Cardiac fibroblast (primary cell): ENCODE data around the gene DNAH9.

Experiments used
- DNase-seq, 2 donors: peaks; one replicate each; pipeline versions ENCODE4 v3.0.0 to v3.0.0-alpha.2; 2010; ENCODE audit warnings: low read depth in 2 of 2
- H3K4me3 ChIP-seq, 2 donors: replicated peaks in 1 of 2; 1 replicate in 1 of 2; 2 replicates in 1 of 2; pipeline ENCODE4 v1.5.1; 2011; ENCODE audit warnings: low read depth in 2 of 2, low read length in 2 of 2, mild to moderate bottlenecking in 2 of 2, moderate library complexity in 1 of 2
- TF ChIP-seq, protein P1 (sequence below): IDR thresholded peaks from one replicate; pipeline ENCODE4 v1.5.1; 2011; ENCODE audit warnings: low read depth, mild to moderate bottlenecking, low read length, inconsistent platforms

DNAH9 gene

DNA sequence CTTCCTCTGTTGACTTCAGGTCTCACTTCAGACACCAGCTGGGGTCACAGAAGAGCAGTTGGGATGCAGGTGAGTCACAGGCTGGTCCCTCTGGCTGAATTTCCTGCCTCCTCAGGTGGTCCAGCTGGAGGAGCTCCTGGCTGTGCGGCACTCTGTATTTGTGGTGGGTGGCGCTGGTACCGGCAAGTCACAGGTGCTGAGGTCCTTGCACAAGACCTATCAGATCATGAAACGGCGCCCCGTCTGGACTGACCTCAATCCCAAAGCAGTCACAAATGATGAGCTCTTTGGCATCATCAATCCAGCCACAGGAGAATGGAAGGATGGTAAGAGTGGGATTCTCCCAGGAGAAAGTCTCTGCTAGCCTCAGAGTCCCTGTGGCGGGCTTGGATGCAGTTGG lies 149.2 kb downstream of the DNAH9 start:
- TF ChIP-seq, protein P1, sequence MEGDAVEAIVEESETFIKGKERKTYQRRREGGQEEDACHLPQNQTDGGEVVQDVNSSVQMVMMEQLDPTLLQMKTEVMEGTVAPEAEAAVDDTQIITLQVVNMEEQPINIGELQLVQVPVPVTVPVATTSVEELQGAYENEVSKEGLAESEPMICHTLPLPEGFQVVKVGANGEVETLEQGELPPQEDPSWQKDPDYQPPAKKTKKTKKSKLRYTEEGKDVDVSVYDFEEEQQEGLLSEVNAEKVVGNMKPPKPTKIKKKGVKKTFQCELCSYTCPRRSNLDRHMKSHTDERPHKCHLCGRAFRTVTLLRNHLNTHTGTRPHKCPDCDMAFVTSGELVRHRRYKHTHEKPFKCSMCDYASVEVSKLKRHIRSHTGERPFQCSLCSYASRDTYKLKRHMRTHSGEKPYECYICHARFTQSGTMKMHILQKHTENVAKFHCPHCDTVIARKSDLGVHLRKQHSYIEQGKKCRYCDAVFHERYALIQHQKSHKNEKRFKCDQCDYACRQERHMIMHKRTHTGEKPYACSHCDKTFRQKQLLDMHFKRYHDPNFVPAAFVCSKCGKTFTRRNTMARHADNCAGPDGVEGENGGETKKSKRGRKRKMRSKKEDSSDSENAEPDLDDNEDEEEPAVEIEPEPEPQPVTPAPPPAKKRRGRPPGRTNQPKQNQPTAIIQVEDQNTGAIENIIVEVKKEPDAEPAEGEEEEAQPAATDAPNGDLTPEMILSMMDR, result no peak
- DNase-seq, result no peak
- no peak overlapping the region for H3K4me3 ChIP-seq

DNA sequence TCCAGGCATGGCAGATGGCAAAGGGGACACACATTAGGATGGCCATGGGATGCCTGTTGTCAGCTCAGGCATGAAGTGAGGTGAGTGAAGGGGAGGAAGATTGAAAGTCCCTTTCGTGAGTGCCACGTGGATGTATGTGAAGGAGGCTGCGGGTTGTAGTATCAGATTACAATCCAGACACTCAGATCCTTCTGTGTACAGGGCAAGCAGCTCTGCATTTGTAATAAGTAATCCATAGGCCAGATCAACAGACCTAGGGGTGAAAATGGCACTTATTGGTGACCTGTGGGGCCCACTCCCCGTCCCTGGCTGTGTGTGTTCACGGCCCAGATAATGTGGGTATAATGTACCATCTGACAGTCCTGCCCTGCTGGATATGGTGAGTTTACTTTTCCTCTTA lies 159.5 kb downstream of the DNAH9 start:
- TF ChIP-seq, protein P1, result no peak
- no peak for DNase-seq
- H3K4me3 ChIP-seq, result no peak overlapping the region

DNA sequence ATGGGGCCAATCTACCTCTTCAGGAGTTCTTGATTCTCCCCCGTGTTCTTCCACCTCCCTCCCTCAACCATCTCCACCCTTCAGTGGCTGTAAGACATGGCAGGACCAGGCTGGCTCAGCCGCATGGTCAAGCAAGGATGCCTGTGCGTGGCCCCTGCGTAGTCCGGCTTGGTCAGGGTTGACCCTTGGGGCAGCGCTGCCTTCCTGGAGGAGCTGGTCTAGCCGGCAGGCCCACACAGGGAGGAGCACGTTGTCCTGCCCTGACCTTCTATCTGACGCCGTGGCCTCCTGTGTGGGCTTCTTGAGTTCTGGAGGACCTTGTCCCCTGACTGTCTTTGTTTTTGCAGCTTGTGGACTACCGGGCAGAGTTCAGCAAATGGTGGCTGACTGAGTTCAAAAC lies 169.8 kb downstream of the DNAH9 start:
- DNase-seq, result no peak
- TF ChIP-seq, protein P1, result no peak
- H3K4me3 ChIP-seq, result no peak overlapping the region

DNA sequence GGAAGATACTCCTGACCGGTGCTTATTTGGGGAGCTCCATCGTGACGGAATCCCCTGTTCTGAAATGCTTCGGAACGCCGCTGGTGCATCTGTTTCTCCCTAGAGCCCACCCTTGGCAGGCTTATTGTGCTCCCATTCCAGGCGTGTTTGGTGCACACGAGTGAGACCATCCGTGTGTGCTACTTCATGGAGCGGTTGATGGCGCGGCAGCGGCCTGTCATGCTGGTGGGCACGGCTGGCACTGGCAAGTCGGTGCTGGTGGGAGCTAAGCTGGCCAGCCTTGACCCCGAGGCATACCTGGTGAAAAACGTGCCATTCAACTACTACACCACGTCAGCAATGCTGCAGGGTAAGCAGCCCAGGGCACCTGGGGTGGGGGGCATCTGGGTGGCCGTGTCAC lies 170.7 kb downstream of the DNAH9 start:
- H3K4me3 ChIP-seq, result no peak overlapping the region
- DNase-seq, result no peak
- TF ChIP-seq, protein P1, result no peak

DNA sequence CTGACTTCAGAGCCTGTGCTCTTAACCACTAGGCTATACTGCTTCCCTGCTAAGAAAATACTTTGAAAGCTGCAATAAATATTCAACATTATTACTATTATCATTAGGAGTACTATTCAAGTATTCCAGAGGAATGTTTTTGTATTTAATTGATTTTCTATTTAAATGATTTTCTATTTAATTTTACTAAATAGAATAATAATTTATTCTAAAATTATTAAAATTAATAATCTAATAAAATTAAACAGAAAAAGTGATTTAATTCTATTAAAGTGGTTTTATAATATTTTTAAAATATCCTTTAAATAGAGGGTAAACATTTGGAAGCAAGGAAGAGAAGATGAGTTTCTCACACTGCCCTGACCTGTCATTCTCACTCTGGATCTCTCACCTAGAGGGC lies 173.8 kb downstream of the DNAH9 start:
- H3K4me3 ChIP-seq, result no peak overlapping the region
- TF ChIP-seq, protein P1, result no peak
- no peak for DNase-seq

DNA sequence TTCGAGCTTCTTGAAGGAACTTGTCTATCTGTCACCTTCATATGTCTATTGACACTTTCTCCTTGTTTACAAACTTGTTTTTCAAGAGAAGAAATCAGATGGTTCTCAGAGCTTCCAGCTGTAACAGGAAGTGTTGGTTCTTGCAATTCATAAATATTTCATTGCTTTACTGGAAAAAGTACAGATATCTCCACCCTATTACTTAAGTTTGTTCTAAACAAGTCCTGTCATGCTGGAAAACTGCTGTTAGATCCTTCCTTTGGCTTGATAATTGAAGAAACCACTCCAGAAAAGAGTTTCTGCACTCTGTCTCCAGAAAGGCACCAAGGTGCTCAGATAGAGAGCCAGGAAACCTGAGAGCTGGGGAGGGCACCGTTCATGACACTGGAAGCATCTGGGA lies 181.6 kb downstream of the DNAH9 start:
- no peak for DNase-seq
- TF ChIP-seq, protein P1, result no peak
- no peak overlapping the region for H3K4me3 ChIP-seq

DNA sequence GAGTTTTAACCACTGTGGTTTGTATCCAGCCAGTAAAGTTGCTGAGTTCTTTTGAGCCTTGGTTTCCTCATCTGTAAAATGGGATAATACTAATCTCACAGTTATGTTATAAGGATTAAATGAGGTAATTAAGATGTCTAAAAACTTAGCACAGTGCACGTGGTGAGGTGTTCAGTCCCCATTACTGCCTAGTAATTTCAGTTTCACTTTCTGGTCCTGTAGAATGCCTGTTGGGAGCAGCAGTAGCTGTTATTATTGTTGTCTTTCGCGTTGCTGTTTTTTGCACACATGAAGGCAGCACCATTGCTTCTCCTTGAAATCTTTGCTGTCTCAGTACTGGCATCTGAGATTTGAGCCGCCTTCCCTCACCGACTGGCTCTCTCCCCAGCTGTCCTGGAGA lies 182.4 kb downstream of the DNAH9 start:
- TF ChIP-seq, protein P1, result no peak
- DNase-seq, result no peak
- H3K4me3 ChIP-seq, result no peak overlapping the region
